GM23338 (cell line): Measurements from ENCODE around the gene APOBEC3A.

Experiments
- EZH2 ChIP-seq: fragments of 200-600 bp; sonication (generic); IDR thresholded peaks from one replicate; pipeline ENCODE4 v1.8.0; 2017; ENCODE audit warnings: antibody characterized with exemption, mild to moderate bottlenecking, low read depth; ENCODE audit not compliant: unreplicated experiment
- EZH2phosphoT487 ChIP-seq: fragments of 200-600 bp; sonication (generic); IDR thresholded peaks from one replicate; pipeline ENCODE4 v1.8.1; 2018; ENCODE audit warnings: antibody characterized with exemption; ENCODE audit not compliant: unreplicated experiment
- NANOG ChIP-seq: IDR thresholded peaks from 2 replicates; pipeline ENCODE4 v1.6.1; 2016; ENCODE audit warnings: antibody characterized with exemption, borderline replicate concordance
- POLR2AphosphoS5 ChIP-seq: IDR thresholded peaks from 2 replicates; pipeline ENCODE4 v1.6.1; 2016; ENCODE audit warnings: antibody characterized with exemption, low read depth
- ZNF114 ChIP-seq: fragments of 250-450 bp; sonication (Bioruptor Pico); IDR thresholded peaks from 2 replicates; pipeline ENCODE4 v1.5.0; 2020; ENCODE audit warnings: mild to moderate bottlenecking, moderate library complexity
- ZNF331 ChIP-seq: fragments of 250-450 bp; sonication (Bioruptor Pico); IDR thresholded peaks from 2 replicates; pipeline ENCODE4 v1.5.0; 2020; ENCODE audit warnings: low read depth, mild to moderate bottlenecking, moderate library complexity
- TF ChIP-seq, protein P1 (sequence below), 2 experiments: fragments of 200-600 bp in 1 of 2; sonication (generic) in 1 of 2; conservative IDR thresholded peaks; 2 replicates each; pipeline versions ENCODE4 v1.5.1 to v1.6.1; 2016 to 2017; ENCODE audit warnings: antibody characterized with exemption in 2 of 2, low read depth in 2 of 2, mild to moderate bottlenecking in 2 of 2, moderate library complexity in 1 of 2
- TF ChIP-seq, protein P2 (sequence below): IDR thresholded peaks from one replicate; pipeline ENCODE4 v1.6.1; 2018; ENCODE audit warnings: antibody characterized with exemption; ENCODE audit not compliant: unreplicated experiment

DNA sequence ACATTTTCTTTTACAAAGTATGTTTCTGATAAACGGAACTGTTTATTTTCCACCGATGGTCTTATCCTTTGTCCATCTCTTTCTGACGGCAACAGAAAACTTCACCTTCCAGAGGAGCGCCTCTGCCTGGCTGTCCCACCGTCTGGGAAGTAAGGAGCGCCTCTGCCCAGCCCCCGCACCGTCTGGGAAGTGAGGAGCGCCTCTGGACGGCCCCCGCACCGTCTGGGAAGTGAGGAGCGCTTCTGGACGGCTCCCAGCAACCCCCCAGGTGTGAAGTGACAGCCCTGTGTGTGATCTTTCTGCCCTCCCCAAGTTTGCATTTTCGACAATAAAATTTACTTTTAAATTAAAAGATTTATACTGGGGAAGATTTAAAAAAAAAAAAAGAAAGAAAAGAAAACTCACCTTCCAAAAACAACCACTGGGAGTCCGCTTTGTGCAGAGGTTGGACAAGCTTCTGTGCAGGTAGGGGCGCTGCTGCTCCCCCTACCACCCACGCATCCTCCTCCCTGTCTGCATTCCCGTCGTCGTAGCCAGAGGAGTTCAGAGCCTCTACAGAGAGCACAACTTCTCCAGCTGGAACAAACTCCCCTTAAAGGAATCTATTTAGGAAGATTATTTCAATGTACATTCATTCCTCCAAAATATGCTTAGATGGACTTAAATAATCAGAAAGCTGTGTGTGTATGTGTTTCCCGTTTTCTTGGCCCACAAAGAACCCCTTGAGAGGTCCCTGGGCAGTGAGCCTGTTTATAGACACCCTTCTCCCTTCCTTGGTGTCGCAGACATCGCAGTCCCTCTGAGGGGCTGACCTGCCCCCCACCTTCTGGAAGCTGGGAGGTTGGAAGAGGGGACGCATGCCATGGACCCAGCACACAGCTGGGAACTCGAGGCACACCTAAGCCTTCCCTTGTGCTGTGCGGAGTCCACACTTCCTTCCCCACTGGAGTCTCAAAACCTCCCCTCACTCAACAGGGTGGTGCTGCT lies 23.9 kb downstream of the APOBEC3A start:
- TF ChIP-seq ZNF331 (no peak), EZH2 (no peak), POLR2AphosphoS5 (no peak), ZNF114 (CRISPR knock-in tag) (no peak), EZH2phosphoT487 (no peak), NANOG (no peak)
- TF ChIP-seq, protein P1, sequence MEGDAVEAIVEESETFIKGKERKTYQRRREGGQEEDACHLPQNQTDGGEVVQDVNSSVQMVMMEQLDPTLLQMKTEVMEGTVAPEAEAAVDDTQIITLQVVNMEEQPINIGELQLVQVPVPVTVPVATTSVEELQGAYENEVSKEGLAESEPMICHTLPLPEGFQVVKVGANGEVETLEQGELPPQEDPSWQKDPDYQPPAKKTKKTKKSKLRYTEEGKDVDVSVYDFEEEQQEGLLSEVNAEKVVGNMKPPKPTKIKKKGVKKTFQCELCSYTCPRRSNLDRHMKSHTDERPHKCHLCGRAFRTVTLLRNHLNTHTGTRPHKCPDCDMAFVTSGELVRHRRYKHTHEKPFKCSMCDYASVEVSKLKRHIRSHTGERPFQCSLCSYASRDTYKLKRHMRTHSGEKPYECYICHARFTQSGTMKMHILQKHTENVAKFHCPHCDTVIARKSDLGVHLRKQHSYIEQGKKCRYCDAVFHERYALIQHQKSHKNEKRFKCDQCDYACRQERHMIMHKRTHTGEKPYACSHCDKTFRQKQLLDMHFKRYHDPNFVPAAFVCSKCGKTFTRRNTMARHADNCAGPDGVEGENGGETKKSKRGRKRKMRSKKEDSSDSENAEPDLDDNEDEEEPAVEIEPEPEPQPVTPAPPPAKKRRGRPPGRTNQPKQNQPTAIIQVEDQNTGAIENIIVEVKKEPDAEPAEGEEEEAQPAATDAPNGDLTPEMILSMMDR (conservative IDR thresholded peaks at IDR 0.05; ENCODE audit: low read depth in 2 of 2) = peak; percentile 66 to 67
- TF ChIP-seq, protein P2, sequence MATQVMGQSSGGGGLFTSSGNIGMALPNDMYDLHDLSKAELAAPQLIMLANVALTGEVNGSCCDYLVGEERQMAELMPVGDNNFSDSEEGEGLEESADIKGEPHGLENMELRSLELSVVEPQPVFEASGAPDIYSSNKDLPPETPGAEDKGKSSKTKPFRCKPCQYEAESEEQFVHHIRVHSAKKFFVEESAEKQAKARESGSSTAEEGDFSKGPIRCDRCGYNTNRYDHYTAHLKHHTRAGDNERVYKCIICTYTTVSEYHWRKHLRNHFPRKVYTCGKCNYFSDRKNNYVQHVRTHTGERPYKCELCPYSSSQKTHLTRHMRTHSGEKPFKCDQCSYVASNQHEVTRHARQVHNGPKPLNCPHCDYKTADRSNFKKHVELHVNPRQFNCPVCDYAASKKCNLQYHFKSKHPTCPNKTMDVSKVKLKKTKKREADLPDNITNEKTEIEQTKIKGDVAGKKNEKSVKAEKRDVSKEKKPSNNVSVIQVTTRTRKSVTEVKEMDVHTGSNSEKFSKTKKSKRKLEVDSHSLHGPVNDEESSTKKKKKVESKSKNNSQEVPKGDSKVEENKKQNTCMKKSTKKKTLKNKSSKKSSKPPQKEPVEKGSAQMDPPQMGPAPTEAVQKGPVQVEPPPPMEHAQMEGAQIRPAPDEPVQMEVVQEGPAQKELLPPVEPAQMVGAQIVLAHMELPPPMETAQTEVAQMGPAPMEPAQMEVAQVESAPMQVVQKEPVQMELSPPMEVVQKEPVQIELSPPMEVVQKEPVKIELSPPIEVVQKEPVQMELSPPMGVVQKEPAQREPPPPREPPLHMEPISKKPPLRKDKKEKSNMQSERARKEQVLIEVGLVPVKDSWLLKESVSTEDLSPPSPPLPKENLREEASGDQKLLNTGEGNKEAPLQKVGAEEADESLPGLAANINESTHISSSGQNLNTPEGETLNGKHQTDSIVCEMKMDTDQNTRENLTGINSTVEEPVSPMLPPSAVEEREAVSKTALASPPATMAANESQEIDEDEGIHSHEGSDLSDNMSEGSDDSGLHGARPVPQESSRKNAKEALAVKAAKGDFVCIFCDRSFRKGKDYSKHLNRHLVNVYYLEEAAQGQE = no peak
